Measurements from ENCODE around the gene SSB. TPM values are rescaled to one million over a fixed set of nuclear protein-coding genes. Genes with fewer than 3 reads are reported as not detected.
"Not testable (repeated sequence)": the region's sequence is repeated elsewhere in the genome, so short reads cannot be mapped to it uniquely, and the experiment has no call there.

The SSB gene
- total RNA-seq: 45.4 TPM
- long read RNA-seq, transcript SSB-201 (12 exons, 1,709 nt): major isoform, 75 of 80 reads
- long read RNA-seq, partial matches to known transcripts: 2 of 80 reads
- long read RNA-seq, other reads (novel, unspliced or antisense): 3 of 80 reads

- intact Hi-C loops (cut with DNase I): no loop called here
- ATAC-seq (ENCODE audit: poor library complexity) (peak; percentile 100), DNase-seq (peak; percentile 96)
These were observed at the start of gene SSB for GRCh38 chr2:169798718-169799592. Gene SSB (plus strand): TSS chr2:169798871. CDS start chr2:169800961, 2,090 bp downstream.

- ATAC-seq (ENCODE audit: poor library complexity): no peak
- intact Hi-C loops (cut with DNase I): no loop called here
- no peak for DNase-seq
These were observed 45.9 kb upstream of the SSB start for GRCh38 chr2:169752752-169753151.

- intact Hi-C loops (cut with DNase I): no loop called here
- ATAC-seq (ENCODE audit: poor library complexity): no peak
These were observed 43.4 kb upstream of the SSB start for GRCh38 chr2:169755083-169755870.

GRCh38 chr2:169756342-169756741, 42.3 kb upstream of the SSB start:
- ATAC-seq (ENCODE audit: poor library complexity) (no peak), DNase-seq (no peak)
- intact Hi-C loops (cut with DNase I): no loop called here

More at GRCh38 chr2:169755083-169755870, 43.4 kb upstream of the SSB start:
- DNase-seq: no peak

GRCh38 chr2:169757356-169757755, 41.3 kb upstream of the SSB start:
- ATAC-seq (ENCODE audit: poor library complexity): no peak
- no peak for DNase-seq
- intact Hi-C loops (cut with DNase I): no loop called here

- intact Hi-C loops (cut with DNase I): no loop called here
- DNase-seq: no peak
- ATAC-seq (ENCODE audit: poor library complexity): no peak
These were observed 40.9 kb upstream of the SSB start for GRCh38 chr2:169757778-169758177.

GRCh38 chr2:169759987-169760386, 38.7 kb upstream of the SSB start:
- DNase-seq (no peak), ATAC-seq (ENCODE audit: poor library complexity) (no peak)
- intact Hi-C loops (cut with DNase I): no loop called here

- ATAC-seq (ENCODE audit: poor library complexity); intact Hi-C loops (cut with DNase I); DNase-seq: not testable (repeated sequence)
These were observed 37.9 kb upstream of the SSB start for GRCh38 chr2:169760798-169761197.

GRCh38 chr2:169761251-169761969, 37.3 kb upstream of the SSB start:
- ATAC-seq (ENCODE audit: poor library complexity) (no peak), DNase-seq (no peak)
- intact Hi-C loops (cut with DNase I): no loop called here

- intact Hi-C loops (cut with DNase I): no loop called here
- ATAC-seq (ENCODE audit: poor library complexity): no peak
- no peak for DNase-seq
These were observed 36.7 kb upstream of the SSB start for GRCh38 chr2:169761970-169762292.

GRCh38 chr2:169765523-169765922, 33.1 kb upstream of the SSB start:
- no peak for ATAC-seq (ENCODE audit: poor library complexity)
- no peak for DNase-seq

GRCh38 chr2:169767243-169767888, 31.3 kb upstream of the SSB start:
- intact Hi-C loops (cut with DNase I): no loop called here
- peak; percentile 64 for ATAC-seq (ENCODE audit: poor library complexity)
- no peak for DNase-seq

More at GRCh38 chr2:169765523-169765922, 33.1 kb upstream of the SSB start:
- intact Hi-C loops (cut with DNase I): no loop called here

- DNase-seq (peak; percentile 46), ATAC-seq (ENCODE audit: poor library complexity) (peak; percentile 31)
- intact Hi-C loops (cut with DNase I): no loop called here
These were observed 30.2 kb upstream of the SSB start for GRCh38 chr2:169768262-169768995.

- DNase-seq (no peak), ATAC-seq (ENCODE audit: poor library complexity) (no peak)
- intact Hi-C loops (cut with DNase I): no loop called here
These were observed 27.6 kb upstream of the SSB start for GRCh38 chr2:169771021-169771420.

- intact Hi-C loops (cut with DNase I): no loop called here
- ATAC-seq (ENCODE audit: poor library complexity) (no peak), DNase-seq (no peak)
These were observed 27.1 kb upstream of the SSB start for GRCh38 chr2:169771612-169772011.

GRCh38 chr2:169772651-169773050, 26.0 kb upstream of the SSB start:
- intact Hi-C loops (cut with DNase I): no loop called here
- no peak for DNase-seq
- ATAC-seq (ENCODE audit: poor library complexity): no peak

- ATAC-seq (ENCODE audit: poor library complexity) (no peak), DNase-seq (no peak)
- intact Hi-C loops (cut with DNase I): no loop called here
These were observed 23.3 kb upstream of the SSB start for GRCh38 chr2:169775354-169775753.

- ATAC-seq (ENCODE audit: poor library complexity) (no peak), DNase-seq (no peak)
- intact Hi-C loops (cut with DNase I): no loop called here
These were observed 22.9 kb upstream of the SSB start for GRCh38 chr2:169775765-169776164.

Measured in Right ventricle myocardium superior (tissue), 1 donor.